ENCODE data around the gene STARD13.

- TF ChIP-seq CTCF (IDR thresholded peaks at IDR 0.05; ENCODE audit: low read length) (no peak), EZH2phosphoT487 (IDR thresholded peaks at IDR 0.05; ENCODE audit: low read length) (no peak)
Measured at GRCh38 chr13:33179463-33179862, 106.1 kb downstream of the STARD13 start.

Data from MM.1S (cell line).